Fibroblast of skin of left biceps (primary cell): ENCODE data around the gene PTPN18.
A peak's percentile ranks its signal among the peaks of the same experiment; 100 is the strongest.

Experiments used
- DNase-seq, 2 experiments: peaks; one replicate each; pipeline ENCODE4 v3.0.0-alpha.2; 2013; ENCODE audit warnings: low read depth in 2 of 2

The PTPN18 gene

GRCh38 chr2:130339885-130340745, 15.7 kb upstream of the PTPN18 start:
- DNase-seq, result no peak

GRCh38 chr2:130341562-130342019, 14.3 kb upstream of the PTPN18 start:
- no peak for DNase-seq

GRCh38 chr2:130342020-130342532, 13.8 kb upstream of the PTPN18 start:
- DNase-seq, result peak; percentile 70 to 80

DNA sequence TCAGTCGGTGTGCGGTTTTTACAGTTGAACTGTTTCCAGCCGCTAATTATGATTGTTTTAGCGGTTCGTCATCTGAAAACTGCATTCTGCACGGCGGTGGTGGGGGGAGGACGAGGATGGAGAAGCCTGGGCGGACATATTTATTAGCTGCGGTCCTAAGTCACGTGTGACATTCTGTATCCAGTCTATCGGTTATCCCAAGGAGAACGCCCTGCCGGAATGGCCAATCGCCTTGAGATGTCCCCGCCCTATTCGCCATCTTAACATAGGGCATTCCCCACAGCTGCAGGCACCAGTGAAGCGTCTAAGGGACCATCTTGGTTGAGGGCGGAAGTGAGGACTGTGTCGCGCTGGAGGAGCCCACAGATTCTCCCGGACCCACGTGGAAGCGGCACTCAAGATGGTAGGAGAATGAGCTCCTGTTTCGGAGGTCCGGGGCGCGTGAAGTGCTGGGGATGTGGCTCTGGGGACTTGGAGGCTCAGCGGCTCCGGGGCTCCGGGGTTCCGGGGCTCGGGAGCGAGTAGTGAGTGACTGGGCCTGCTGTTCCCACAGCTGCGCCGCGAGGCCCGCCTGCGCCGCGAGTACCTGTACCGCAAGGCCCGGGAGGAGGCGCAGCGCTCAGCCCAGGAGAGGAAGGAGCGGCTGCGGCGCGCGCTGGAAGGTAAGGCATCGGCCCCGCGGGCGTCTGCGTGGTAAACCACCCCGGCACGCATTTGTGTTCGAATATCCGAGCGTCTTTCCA, 13.2 kb upstream of the PTPN18 start, which contains the start of gene IMP4:
IMP4 (plus strand) TSS at position 365 of the 743 bp plus-strand sequence; CDS start at position 401, 36 bp downstream.
- DNase-seq, result peak; percentile 96

DNA sequence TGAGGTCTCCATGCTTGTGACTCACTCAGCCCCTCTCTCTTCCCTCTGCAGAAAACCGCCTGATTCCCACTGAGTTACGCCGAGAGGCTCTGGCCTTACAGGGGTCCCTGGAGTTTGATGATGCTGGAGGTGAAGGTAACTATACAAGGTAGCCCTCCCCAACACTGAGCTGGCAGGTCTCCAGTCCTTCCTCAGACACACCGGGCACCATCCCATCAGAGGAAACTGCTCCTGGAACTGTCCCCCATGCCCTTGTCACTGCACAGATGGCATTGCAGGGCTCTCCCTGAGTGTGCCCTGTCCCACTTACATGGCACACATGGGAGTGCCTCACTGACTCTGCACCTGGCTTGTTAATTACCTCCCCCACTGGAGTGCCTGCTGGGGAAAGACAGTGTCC, 11.3 kb upstream of the PTPN18 start:
- no peak for DNase-seq

GRCh38 chr2:130345091-130345490, 10.8 kb upstream of the PTPN18 start:
- no peak for DNase-seq

GRCh38 chr2:130345611-130346010, 10.2 kb upstream of the PTPN18 start:
- DNase-seq, result no peak

GRCh38 chr2:130346041-130346740, 9.7 kb upstream of the PTPN18 start:
- DNase-seq, result no peak

DNA sequence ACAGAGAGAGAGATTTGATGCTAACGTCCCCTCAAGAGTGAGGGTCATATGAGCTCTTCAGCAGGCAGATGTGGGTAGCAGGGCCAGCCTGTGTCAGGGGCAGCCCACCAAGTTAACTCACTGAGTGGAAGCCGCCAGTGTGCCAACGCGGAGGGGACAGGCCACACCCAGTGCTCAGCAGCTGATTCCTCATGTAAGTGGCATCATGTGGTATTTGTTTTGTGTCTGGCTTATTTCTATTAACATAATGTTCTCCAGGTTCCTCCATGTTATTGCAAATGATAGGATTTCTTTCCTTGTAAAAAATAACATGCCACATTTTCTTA, 9.2 kb upstream of the PTPN18 start:
- DNase-seq, result no peak

GRCh38 chr2:130347220-130347925, 8.5 kb upstream of the PTPN18 start:
- DNase-seq, result no peak

DNA sequence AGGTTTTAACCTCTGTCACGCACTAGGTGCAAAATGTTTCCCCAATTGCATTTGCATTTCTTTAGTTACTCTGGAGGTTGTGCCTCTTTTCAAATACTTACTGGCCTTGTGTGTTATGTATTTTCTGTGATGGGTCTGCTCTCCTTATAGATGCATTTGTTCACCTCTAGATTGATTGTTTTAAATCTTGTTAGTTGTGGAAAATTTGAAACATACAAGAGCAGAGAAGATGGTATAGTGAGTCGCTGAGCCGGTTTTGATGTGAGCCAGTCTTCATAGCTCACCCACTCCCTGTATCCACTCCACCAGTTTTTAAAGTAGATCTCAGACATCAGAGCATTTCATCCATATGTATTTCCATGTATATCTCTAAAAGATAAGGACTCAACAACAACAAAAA, 6.7 kb upstream of the PTPN18 start:
- no peak for DNase-seq

DNA sequence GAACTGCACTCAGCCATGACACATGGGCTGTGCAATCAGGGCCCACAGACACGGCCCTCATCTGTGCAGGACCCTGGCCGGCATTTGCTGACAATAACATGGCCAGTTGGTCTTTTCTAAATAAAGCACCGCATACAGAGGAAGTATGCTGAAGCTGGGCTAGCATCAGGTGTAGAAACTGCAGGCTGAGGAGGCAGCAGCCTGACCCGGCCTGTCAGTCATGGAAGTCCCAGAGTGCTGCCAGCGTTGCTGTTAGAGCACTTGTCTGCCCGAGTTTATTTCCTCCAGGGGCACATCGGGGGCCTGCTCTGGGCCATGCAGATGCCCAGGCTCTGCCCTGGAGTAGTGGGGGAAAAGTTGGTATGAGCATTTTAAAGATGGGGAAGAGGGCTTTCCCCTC, 4.1 kb upstream of the PTPN18 start:
- DNase-seq, result no peak

- DNase-seq, result no peak
These were observed 3.6 kb upstream of the PTPN18 start for GRCh38 chr2:130352237-130352636.

- DNase-seq, result no peak
These were observed 2.3 kb upstream of the PTPN18 start for GRCh38 chr2:130353291-130354138.

DNA sequence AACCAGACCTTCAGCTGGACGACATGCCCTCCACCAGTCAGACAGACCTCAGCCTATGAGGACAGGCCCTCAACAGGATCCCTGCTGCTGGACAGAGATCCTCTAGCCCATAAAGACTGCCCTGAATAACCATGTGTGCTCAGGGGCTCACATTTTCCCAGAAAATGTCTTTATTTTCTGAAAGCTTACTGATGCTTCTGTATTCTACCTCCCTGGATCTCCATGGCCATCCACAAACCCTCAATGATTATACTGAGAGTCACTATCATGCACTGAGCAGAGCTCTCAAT, 1.8 kb upstream of the PTPN18 start:
- no peak for DNase-seq

- DNase-seq, result no peak
These were observed 681 bp upstream of the PTPN18 start for GRCh38 chr2:130355172-130355577.

GRCh38 chr2:130357864-130358263, 2.0 kb downstream of the PTPN18 start:
- no peak for DNase-seq

DNA sequence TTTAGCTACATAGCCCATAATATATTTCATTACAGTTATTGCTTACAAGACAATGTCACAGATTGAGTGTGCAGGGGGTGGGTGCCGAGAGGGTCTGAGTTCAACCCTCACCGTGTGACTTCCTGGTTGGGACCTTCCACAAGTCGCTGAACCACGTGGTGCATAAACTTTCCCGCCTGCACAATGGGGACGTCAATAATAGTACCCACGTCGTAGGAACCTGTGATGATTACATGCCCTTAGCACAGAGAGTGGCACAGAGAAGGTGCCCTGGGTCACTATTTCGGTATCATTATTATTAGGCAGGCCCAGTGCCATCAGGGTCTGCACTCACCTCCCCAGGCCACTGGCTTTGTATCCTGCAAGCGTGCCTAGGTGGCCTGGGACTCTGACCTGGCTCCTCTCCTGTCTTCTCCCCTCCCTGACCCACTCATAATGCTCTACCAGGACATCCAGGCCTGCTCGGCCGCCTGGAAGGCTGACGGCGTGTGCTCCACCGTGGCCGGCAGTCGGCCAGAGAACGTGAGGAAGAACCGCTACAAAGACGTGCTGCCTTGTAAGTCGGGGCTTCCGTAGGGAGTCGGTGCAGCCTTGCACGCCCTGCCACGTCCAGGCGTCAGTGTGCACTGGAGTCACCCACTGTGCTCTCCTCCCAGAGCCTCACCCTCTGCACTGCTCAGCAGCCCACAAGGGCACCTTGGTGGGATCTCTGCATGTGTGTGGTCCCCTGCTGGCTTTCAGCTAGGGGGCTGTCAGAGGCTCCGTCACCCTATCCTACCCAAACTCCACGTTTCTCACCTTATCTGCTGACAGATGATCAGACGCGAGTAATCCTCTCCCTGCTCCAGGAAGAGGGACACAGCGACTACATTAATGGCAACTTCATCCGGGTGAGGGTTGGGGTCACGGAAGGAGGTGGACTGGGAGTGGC, 2.8 kb downstream of the PTPN18 start:
- no peak for DNase-seq

- no peak for DNase-seq
These were observed 3.6 kb downstream of the PTPN18 start for GRCh38 chr2:130359466-130359865.

- DNase-seq, result no peak
These were observed 7.6 kb downstream of the PTPN18 start for GRCh38 chr2:130363479-130363878.
